HG03354 (cell line): Measurements from ENCODE around the gene PDIA5.

ENCODE experiments used
- ATAC-seq: cut with Tn5 transposase; IDR thresholded peaks from one replicate; pipeline ENCODE4 v1.9.1; 2021; ENCODE audit warnings: mild to moderate bottlenecking; ENCODE audit not compliant: unreplicated experiment, poor library complexity, severe bottlenecking

PDIA5 gene

GRCh38 chr3:123085932-123086627, 19.3 kb downstream of the PDIA5 start:
- ATAC-seq = no peak

DNA sequence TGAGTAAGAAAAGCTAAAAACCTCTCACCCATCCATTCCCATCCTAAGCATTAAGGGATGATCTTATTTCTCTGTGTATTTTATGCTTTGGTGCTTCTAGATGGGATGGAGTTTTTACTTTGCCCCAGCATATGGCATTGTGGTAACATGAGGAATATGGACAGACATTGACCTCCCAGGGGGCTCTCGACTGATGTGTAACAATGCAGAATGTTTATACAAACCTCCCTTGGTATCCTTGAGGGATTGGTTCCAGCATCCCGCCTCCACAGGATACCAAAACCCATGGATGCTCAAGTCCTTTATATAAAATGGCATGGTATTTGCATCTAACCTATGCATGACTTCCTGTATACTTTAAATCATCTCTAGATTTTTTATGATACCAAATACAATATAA, 21.6 kb downstream of the PDIA5 start:
- no peak for ATAC-seq

GRCh38 chr3:123089611-123090331, 22.9 kb downstream of the PDIA5 start:
- ATAC-seq = no peak

- ATAC-seq = no peak
Observed at GRCh38 chr3:123090728-123091531, 24.1 kb downstream of the PDIA5 start.

DNA sequence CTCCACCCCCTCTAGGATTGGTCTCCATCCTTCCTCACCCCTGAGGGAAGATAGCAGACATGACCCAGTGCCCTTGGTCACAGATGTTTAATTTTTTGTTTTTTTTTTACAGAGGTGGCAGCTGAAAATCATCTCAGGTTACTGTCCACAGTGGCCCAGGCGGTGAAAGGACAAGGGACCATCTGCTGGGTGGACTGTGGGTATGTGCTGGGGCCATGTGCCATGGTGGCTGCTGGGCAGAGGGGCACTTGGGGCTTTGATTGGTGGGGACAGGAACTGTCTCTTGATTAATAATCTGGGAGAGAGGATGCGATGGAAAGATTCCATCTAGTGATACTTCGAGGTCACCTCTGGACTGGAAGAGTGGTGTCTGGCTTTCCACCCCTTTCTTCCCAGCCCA, 25.4 kb downstream of the PDIA5 start:
- ATAC-seq = no peak

- ATAC-seq = no peak
Observed at GRCh38 chr3:123093696-123094095, 26.9 kb downstream of the PDIA5 start.

- ATAC-seq = no peak
Observed at GRCh38 chr3:123094516-123095313, 27.9 kb downstream of the PDIA5 start.

DNA sequence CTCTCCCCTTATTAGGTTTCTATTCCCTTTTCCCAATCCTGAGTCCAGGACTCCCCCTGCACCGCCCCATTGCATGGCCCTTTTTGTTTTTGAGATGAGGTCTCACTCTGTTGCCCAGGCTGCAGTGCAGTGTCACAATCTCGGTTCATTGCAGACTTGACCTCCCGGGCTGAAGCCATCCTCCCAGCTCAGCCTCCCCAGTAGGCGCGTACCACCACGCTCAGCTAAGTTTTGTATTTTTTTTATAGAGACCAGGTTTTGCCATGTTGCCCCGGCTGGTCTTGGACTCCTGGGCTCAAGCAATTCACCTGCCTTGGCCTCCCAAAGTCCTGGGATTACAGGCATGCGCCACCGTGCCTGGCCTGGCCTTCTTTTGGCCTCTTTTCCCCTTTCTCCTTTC, 29.3 kb downstream of the PDIA5 start:
- no peak for ATAC-seq

DNA sequence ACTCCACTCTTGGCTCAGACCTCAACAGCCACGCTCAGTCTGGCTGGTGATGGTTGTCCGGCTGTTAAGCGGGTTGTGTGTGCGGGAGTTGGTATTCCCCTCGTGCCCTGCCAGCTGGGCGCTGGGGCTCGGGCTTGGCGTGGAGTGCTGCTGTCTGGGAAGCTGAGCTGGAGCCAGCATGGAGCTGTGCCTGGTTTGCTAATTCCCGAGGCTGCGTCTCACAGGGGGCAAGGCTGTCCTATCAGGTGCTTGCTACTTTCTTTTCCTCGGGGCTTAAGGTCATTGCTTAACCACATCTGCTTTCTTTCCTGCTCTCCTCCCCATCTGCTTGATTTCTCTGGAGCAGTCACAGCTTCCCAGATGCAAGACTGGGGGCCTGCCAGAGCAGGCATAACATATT, 29.9 kb downstream of the PDIA5 start:
- ATAC-seq = no peak

DNA sequence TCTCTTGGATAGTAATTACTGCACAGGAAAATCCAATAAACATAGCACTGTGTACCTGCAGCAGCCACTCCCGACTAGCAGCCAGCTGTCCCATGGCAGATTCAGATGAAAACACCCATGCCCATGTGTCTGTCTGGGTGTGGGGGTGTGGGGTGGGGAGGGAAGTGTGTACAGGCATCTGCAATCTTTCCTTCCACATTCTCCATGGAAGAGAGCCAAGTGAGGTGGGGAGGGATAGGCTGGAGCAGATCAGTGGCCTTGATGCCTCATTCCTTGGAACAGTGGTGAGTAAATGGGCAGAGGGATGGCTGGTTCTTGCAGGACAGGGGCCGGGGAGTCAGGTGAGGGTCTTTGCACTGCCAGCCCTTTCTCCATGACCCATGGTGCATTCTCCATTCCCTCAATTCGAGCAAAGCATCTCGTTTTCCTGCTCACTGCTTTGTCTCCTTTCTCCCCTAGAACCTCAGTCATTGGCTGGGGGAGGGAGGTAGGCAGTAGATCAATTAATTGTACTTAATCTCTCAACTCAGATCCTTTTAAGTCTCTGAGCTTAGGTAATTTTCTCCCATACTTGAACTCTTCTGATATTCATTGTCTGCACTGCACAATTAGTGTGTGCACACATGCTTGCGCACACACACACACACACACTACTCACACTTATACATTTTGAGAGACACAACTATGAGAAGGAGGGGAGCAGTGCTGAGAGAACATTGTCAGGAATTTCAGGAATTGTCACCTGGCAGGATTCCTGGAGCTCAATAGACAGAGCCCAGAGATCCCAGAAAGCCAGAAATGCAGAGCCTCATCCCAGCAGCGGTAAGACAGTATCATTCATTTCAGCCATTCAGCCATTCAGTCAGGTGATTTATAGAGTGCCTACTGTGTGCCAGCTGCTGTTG, 31.9 kb downstream of the PDIA5 start:
- ATAC-seq = no peak

- ATAC-seq = no peak
Observed at GRCh38 chr3:123099331-123100192, 32.7 kb downstream of the PDIA5 start.

DNA sequence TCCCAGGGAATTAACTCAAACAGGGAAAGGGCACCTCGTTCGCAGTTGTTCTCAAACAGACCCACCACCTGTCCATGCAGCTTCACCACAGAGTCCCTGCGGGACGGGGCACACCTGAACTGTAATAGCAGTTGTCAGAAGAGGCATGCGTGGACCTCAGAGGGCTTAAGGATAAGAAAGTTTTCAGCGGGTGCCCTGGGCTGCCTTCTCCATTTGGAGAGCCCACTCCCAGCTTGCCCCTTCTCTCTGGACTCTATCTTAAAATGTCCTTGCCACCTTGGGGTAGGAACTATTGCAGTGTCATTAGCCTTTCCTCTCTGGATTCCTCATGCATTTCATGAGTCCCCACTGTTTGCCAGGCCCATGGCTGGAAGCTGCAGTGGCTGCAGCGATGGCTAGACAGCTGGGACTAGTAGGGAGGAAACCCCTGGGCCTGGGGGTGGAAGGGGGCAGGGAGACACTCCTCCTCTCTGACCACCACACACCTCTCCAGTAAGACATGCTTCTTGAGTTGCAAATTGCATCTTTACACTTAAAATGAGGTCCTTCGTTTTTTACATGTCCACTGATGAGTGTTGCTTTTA, 33.5 kb downstream of the PDIA5 start:
- ATAC-seq = no peak

DNA sequence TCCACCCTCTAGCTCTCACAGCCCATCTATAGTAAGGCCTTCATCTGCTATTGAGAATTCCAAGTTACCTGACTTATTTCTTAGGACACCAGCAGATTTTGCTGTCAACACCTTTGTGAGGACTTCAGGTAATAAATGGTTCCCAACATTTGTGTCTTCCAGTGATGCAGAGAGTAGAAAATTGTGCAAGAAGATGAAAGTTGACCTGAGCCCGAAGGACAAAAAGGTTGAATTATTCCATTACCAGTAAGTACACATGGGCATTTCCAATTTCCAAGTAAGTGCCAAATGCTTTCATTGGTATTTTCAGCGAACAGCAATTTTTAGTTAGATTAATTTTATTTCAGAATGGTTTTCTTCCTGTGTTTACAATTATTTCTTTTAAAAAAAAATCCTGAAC, 35.4 kb downstream of the PDIA5 start:
- no peak for ATAC-seq

GRCh38 chr3:123102826-123103225, 36.0 kb downstream of the PDIA5 start:
- ATAC-seq = no peak

- ATAC-seq = no peak
Observed at GRCh38 chr3:123104550-123104949, 37.7 kb downstream of the PDIA5 start.

GRCh38 chr3:123105201-123106189, 38.7 kb downstream of the PDIA5 start:
- peak; percentile 72 for ATAC-seq
